Activated naive CD8-positive, alpha-beta T cell treated with anti-CD3 and anti-CD28 coated beads for 36 hours (primary cell): Measurements from ENCODE around the gene ANKRD31. TPM values are rescaled to one million over a fixed set of nuclear protein-coding genes. Genes with fewer than 3 reads are reported as not detected.

Experiments
- DNase-seq: peaks from one replicate; pipeline ENCODE4 v3.0.0; 2021
- H3K27ac Mint-ChIP-seq: one replicate; pipeline ENCODE4 v1.8.0; 2022; ENCODE audit warnings: mild to moderate bottlenecking, moderate library complexity, mixed read lengths
- H3K27me3 Mint-ChIP-seq: one replicate; pipeline ENCODE4 v1.8.0; 2022; ENCODE audit warnings: mild to moderate bottlenecking, mixed read lengths
- H3K36me3 Mint-ChIP-seq: one replicate; pipeline ENCODE4 v1.8.0; 2021; ENCODE audit warnings: mild to moderate bottlenecking, mixed read lengths
- H3K4me1 Mint-ChIP-seq: one replicate; pipeline ENCODE4 v1.8.0; 2021; ENCODE audit warnings: mixed read lengths
- H3K4me3 Mint-ChIP-seq: one replicate; pipeline ENCODE4 v1.8.0; 2022; ENCODE audit warnings: mild to moderate bottlenecking, moderate library complexity, mixed read lengths
- H3K9me3 Mint-ChIP-seq: one replicate; pipeline ENCODE4 v1.8.0; 2022; ENCODE audit warnings: mixed read lengths
- total RNA-seq, 2 experiments: library from RNA; stranded (reverse); gene quantifications; one replicate each; pipeline ENCODE4 v1.2.3, GENCODE V29; 2021

ANKRD31 gene
- total RNA-seq, 2 experiments from 2014 or later: 0.76 to 0.99 TPM

GRCh38 chr5:75072061-75072460 lies 164.6 kb downstream of the ANKRD31 start:
- H3K4me1 Mint-ChIP-seq: peaks cover 13% of the 10 kb centered on the region
- H3K27ac Mint-ChIP-seq: no peak overlapping the region
- no peaks in the 10 kb centered on the region for H3K27me3 Mint-ChIP-seq
- no peak for DNase-seq
- H3K36me3 Mint-ChIP-seq: no peaks in the 10 kb centered on the region
- H3K4me3 Mint-ChIP-seq: no peak overlapping the region
- H3K9me3 Mint-ChIP-seq: no peaks in the 10 kb centered on the region

- Mint-ChIP-seq H3K4me3 (no peak overlapping the region), H3K4me1 (peaks cover 12% of the 10 kb centered on the region), H3K27ac (no peak overlapping the region), H3K36me3 (no peaks in the 10 kb centered on the region), H3K27me3 (no peaks in the 10 kb centered on the region), H3K9me3 (no peaks in the 10 kb centered on the region)
- no peak for DNase-seq
These were observed 165.6 kb downstream of the ANKRD31 start for GRCh38 chr5:75071100-75071499.

- Mint-ChIP-seq H3K4me1 (peaks cover 19% of the 10 kb centered on the region), H3K36me3 (peaks cover 10% of the 10 kb centered on the region), H3K4me3 (no peak overlapping the region), H3K27ac (no peak overlapping the region), H3K27me3 (no peaks in the 10 kb centered on the region), H3K9me3 (peaks cover under 1% of the 10 kb centered on the region)
- no peak for DNase-seq
These were observed 169.2 kb downstream of the ANKRD31 start for GRCh38 chr5:75067434-75067833.

GRCh38 chr5:75062925-75063531 lies 173.7 kb downstream of the ANKRD31 start:
- Mint-ChIP-seq H3K27ac (peak overlapping the region; percentile 78), H3K27me3 (no peaks in the 10 kb centered on the region), H3K4me3 (no peak overlapping the region), H3K36me3 (peaks cover 17% of the 10 kb centered on the region), H3K4me1 (peaks cover 55% of the 10 kb centered on the region), H3K9me3 (peaks cover 7% of the 10 kb centered on the region)
- no peak for DNase-seq

- DNase-seq: peak; percentile 31
- H3K9me3 Mint-ChIP-seq: peaks cover 7% of the 10 kb centered on the region
- H3K4me1 Mint-ChIP-seq: peaks cover 78% of the 10 kb centered on the region
- H3K4me3 Mint-ChIP-seq: peak overlapping the region; percentile 23
- no peaks in the 10 kb centered on the region for H3K27me3 Mint-ChIP-seq
- H3K36me3 Mint-ChIP-seq: peaks cover 14% of the 10 kb centered on the region
- H3K27ac Mint-ChIP-seq: peak overlapping the region; percentile 83
These were observed 176.6 kb downstream of the ANKRD31 start for GRCh38 chr5:75059912-75060545.

GRCh38 chr5:75058986-75059535 lies 177.6 kb downstream of the ANKRD31 start:
- Mint-ChIP-seq H3K27me3 (no peaks in the 10 kb centered on the region), H3K36me3 (peaks cover 14% of the 10 kb centered on the region), H3K27ac (peak overlapping the region; percentile 83), H3K4me3 (peak overlapping the region; percentile 23), H3K9me3 (peaks cover 7% of the 10 kb centered on the region), H3K4me1 (peaks cover 86% of the 10 kb centered on the region)
- no peak for DNase-seq

GRCh38 chr5:75057561-75057960 lies 179.1 kb downstream of the ANKRD31 start:
- H3K27ac Mint-ChIP-seq: peak overlapping the region; percentile 16
- no peaks in the 10 kb centered on the region for H3K27me3 Mint-ChIP-seq
- H3K4me1 Mint-ChIP-seq: peaks cover 78% of the 10 kb centered on the region
- H3K9me3 Mint-ChIP-seq: peaks cover 7% of the 10 kb centered on the region
- DNase-seq: no peak
- peaks cover 8% of the 10 kb centered on the region for H3K36me3 Mint-ChIP-seq
- H3K4me3 Mint-ChIP-seq: no peak overlapping the region

- no peak overlapping the region for H3K4me3 Mint-ChIP-seq
- peaks cover 2% of the 10 kb centered on the region for H3K36me3 Mint-ChIP-seq
- peaks cover 80% of the 10 kb centered on the region for H3K4me1 Mint-ChIP-seq
- peak overlapping the region; percentile 3 for H3K27ac Mint-ChIP-seq
- no peaks in the 10 kb centered on the region for H3K27me3 Mint-ChIP-seq
- no peaks in the 10 kb centered on the region for H3K9me3 Mint-ChIP-seq
- DNase-seq: no peak
These were observed 180.9 kb downstream of the ANKRD31 start for GRCh38 chr5:75055727-75056144.

GRCh38 chr5:75054134-75054930 lies 182.3 kb downstream of the ANKRD31 start:
- Mint-ChIP-seq H3K9me3 (no peaks in the 10 kb centered on the region), H3K4me1 (peaks cover 79% of the 10 kb centered on the region), H3K27ac (peak overlapping the region; percentile 82), H3K36me3 (peaks cover 2% of the 10 kb centered on the region), H3K4me3 (peak overlapping the region; percentile 84), H3K27me3 (no peaks in the 10 kb centered on the region)
- DNase-seq: peak; percentile 23

GRCh38 chr5:75053304-75054133 lies 183.2 kb downstream of the ANKRD31 start:
- peak; percentile 65 for DNase-seq
- peaks cover 79% of the 10 kb centered on the region for H3K4me1 Mint-ChIP-seq
- peaks cover 2% of the 10 kb centered on the region for H3K36me3 Mint-ChIP-seq
- H3K27ac Mint-ChIP-seq: peak overlapping the region; percentile 82
- no peaks in the 10 kb centered on the region for H3K9me3 Mint-ChIP-seq
- peak overlapping the region; percentile 84 for H3K4me3 Mint-ChIP-seq
- no peaks in the 10 kb centered on the region for H3K27me3 Mint-ChIP-seq

GRCh38 chr5:75053054-75053303 lies 183.7 kb downstream of the ANKRD31 start:
- Mint-ChIP-seq H3K4me1 (peaks cover 79% of the 10 kb centered on the region), H3K27me3 (no peaks in the 10 kb centered on the region), H3K9me3 (no peaks in the 10 kb centered on the region), H3K27ac (no peak overlapping the region), H3K36me3 (peaks cover 2% of the 10 kb centered on the region), H3K4me3 (peak overlapping the region; percentile 42)
- peak; percentile 58 for DNase-seq

- peak within 1 kb of the TSS; percentile 90 for H3K4me3 Mint-ChIP-seq
- peaks cover 2% of the 10 kb centered on the region for H3K36me3 Mint-ChIP-seq
- DNase-seq: peak; percentile 62
- no peaks in the 10 kb centered on the region for H3K27me3 Mint-ChIP-seq
- peak within 1 kb of the TSS; percentile 87 for H3K27ac Mint-ChIP-seq
- peaks cover 77% of the 10 kb centered on the region for H3K4me1 Mint-ChIP-seq
- no peaks in the 10 kb centered on the region for H3K9me3 Mint-ChIP-seq
These were observed 184.3 kb downstream of the ANKRD31 start, which contains the start of gene GCNT4 for GRCh38 chr5:75052192-75053053. Gene GCNT4, minus strand, starts transcription at chr5:75052558. Its CDS starts 22,521 bp downstream, at chr5:75030037.

- H3K9me3 Mint-ChIP-seq: no peaks in the 10 kb centered on the region
These were observed 185.4 kb downstream of the ANKRD31 start for GRCh38 chr5:75051217-75051751.

More at GRCh38 chr5:75051217-75051751, 185.4 kb downstream of the ANKRD31 start:
- Mint-ChIP-seq H3K36me3 (peaks cover 5% of the 10 kb centered on the region), H3K4me1 (peaks cover 76% of the 10 kb centered on the region), H3K27me3 (no peaks in the 10 kb centered on the region), H3K4me3 (peak overlapping the region; percentile 90), H3K27ac (peak overlapping the region; percentile 87)
- DNase-seq: peak; percentile 33
